ENCODE results near the gene RNF215.

Gene RNF215

GRCh38 chr22:30386960-30387827 is at the start of gene RNF215:
RNF215 (minus strand) TSS chr22:30387411; CDS start chr22:30387313, 98 bp downstream.
- DNase-seq (ENCODE audit: low spot score) = peak; percentile 81

DNA sequence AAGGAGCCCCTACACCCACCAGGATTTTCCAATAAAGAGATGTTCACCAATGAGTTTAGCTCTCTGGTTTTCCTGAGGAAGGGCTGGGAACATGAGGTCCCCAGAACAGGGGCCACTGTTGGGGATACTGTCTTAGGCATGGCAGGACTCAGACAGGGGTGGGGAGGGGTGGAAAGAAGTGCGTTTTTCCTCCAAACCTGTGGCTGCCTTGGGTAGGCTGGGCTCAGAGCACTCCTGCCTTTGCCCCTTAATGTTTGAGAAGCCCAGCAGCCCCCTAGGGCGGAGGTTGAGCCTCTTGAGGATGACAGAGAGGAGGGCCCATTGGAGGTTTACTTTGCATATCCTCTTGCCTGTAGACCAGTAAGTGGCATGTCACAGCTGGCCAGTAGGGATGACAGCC is 49.0 kb upstream of the RNF215 start:
- DNase-seq (ENCODE audit: low spot score) = no peak

DNA sequence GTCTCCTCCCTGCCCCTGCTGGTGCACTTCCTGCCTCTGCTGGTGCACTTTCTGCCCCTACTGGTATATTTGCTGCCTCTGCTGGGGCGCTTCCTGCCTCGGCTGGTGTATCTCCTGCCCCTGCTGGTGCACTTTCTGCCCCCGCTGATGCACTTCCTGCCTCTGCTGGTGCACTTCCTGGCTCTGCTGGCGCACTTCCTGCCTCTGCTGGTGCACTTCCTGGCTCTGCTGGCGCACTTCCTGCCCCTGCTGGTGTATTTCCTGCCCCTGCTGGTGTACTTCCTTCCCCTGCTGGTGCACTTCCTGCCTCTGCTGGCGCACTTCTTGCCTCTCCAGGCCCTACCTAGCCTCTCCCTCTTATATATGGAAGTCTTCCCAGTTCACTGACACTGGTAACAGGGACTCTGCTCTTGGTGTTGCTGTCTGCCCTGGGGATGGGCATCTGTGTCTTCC is 48.5 kb upstream of the RNF215 start:
- no peak for DNase-seq (ENCODE audit: low spot score)

GRCh38 chr22:30434843-30435242 is 47.6 kb upstream of the RNF215 start:
- DNase-seq (ENCODE audit: low spot score) = no peak

DNA sequence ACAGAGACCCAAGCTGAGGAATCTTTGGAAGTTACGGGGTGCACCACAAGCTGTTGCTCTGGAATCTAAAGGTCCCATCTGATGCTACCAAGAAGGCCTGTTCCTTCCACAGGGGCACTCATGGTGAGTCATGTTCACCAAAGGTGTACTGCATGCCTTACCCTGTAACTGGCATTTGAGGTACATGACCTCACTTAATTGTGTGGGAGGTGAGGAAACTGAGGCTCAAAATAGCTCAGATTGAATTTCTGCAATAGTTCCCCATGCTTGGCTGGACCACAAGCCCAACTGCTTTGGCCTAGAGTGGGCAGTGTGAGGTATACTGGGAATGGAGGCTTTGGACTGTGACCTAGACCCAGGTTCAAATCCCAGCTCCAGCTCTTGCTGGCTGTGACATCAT is 46.6 kb upstream of the RNF215 start:
- DNase-seq (ENCODE audit: low spot score) = no peak

DNA sequence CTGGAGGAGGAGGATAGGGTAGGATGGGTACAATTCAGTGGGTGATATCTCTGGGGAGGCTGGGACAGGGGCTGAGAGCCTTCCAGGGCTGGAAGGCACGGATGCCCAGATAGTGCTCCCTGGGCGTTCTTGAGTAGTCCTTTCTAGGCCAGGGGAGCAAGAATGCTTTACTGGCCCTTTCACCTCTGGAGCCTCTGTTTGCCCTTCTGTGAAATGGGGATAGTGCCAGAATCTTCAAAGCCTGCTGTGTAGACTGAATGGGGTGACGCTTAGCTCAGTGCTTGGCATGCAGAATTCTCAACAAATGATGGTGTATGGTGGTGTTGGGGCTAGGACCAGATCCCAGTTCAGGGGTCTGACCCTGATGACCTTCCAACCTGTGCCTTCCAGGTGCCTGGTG is 46.0 kb upstream of the RNF215 start:
- DNase-seq (ENCODE audit: low spot score) = no peak

- no peak for DNase-seq (ENCODE audit: low spot score)
Measured at GRCh38 chr22:30432520-30432919, 45.3 kb upstream of the RNF215 start.

GRCh38 chr22:30432096-30432495 is 44.9 kb upstream of the RNF215 start:
- no peak for DNase-seq (ENCODE audit: low spot score)

DNA sequence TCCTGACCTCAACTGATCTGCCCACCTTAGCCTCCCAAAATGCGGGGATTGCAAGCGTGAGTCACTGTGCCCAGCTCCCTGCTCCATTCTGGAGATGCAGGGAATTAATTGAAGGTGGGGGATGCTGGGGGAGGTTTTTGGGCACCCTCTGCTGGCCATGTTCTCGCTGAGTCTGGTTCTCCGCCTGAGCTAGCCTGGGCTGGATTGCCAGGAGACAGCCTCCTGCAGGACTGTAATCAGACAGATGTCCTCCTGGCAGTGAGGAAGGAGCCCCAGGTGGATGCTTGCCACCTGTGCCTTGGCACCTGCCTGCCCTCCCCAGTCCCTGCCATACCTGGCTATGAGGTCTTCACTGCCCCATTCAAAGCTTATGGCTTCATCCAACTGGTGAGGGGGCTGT is 43.7 kb upstream of the RNF215 start:
- no peak for DNase-seq (ENCODE audit: low spot score)

- no peak for DNase-seq (ENCODE audit: low spot score)
Measured at GRCh38 chr22:30429887-30430286, 42.7 kb upstream of the RNF215 start.

GRCh38 chr22:30427871-30428270 is 40.7 kb upstream of the RNF215 start:
- no peak for DNase-seq (ENCODE audit: low spot score)

GRCh38 chr22:30426388-30427353 is 39.5 kb upstream of the RNF215 start:
- no peak for DNase-seq (ENCODE audit: low spot score)

DNA sequence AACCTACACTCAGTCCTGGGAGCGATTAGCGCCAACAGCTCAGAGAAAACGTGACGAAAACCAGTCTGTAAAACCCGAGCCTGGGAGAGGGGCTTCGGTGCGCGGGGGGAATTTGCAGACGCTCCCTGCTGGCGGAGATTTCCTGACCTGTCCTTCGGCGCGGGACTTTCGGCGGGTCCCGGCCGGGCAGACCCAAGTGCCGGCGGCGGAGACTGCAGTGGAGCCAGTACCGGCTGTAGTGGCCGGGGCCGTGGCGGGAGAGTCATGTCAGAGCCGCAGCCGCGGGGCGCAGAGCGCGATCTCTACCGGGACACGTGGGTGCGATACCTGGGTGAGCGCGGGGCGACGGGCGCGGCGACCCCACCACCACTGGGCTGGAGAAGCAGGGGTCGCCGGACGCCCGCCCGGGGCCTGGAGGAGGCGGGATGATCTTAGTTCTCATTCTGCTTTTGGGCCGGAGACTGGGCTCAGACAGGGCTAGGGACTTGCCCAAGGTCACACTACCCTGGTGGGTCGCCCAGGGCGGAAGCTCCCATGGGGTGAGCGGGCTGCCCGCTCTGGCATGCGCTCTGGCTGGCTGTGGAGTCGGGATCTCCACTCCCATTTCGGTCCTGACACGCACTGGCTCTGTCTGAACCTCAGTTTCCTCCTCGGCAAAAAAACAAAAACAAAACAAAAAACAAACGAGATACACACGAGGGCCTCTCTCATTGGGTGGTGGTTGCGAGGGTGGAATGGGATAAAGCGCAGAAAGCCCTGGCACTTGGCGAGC is 38.6 kb upstream of the RNF215 start, which contains the start of gene MTFP1:
Gene MTFP1 (plus strand): TSS at position 153 of the 772 bp plus-strand sequence. CDS start 112 bp downstream, at position 265.
- no peak for DNase-seq (ENCODE audit: low spot score)

- DNase-seq (ENCODE audit: low spot score) = no peak
Measured at GRCh38 chr22:30425327-30425615, 38.1 kb upstream of the RNF215 start.

GRCh38 chr22:30424534-30425326 is 37.5 kb upstream of the RNF215 start:
- no peak for DNase-seq (ENCODE audit: low spot score)

DNA sequence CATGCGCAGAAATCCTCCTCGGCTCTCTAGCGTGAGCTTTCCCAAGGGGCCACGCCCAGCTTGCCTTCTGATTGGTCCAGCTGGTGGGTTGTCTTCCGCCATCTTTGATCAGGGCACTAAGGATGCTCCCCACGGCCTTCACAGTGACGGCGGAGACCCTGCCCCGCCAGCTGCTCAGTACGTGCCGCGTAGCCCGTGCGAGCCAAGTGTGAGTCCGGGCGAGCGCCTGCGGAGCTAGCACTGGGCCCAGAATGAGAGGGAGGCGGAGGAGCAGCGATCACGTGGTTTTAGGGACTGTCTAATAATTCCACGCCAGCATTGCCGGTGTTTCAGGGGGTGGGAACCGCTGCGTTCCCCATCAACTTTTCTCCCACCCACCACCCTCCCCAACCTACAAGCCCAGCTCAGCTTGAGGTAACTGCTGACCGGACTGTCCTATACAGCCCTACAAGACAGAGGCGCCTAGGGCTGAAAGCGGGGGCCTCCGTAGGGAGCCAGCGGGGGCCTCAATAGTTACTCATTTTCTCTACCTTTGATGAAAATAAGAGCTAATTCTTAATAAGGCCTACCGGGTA is 36.8 kb upstream of the RNF215 start:
- DNase-seq (ENCODE audit: low spot score) = peak; percentile 100

DNA sequence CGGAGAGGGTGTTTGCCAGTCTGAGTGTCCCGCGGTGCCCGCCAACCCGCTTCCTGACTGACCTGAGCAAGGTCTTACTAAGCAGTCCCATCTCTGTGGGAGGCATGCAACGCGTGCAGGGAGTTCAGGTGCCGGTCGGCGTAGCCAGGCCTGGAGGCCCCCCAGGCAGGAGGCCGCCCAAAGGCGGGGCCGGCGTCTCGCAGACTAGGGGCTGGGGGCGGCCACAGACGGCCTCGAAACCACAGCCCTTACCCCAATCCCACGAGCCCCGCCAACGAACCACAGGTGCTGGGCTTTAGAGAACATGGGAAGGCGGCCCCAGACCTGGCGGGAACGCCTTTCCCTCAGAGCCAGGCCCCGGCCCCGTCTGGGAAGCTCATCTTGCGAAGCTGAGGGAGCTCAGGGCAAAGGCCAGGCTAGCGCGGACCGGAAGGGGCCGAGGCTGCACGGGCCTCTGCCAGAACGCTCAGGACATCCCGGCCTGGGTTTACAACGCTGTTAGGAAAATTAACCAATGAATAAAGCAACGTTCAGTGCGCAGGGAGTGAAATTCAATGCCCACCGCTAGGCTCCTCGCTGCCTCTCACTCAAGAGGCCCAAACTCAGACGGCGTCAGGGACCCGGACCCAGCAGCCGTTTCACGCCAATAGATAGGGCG is 36.2 kb upstream of the RNF215 start:
- peak; percentile 59 for DNase-seq (ENCODE audit: low spot score)

DNA sequence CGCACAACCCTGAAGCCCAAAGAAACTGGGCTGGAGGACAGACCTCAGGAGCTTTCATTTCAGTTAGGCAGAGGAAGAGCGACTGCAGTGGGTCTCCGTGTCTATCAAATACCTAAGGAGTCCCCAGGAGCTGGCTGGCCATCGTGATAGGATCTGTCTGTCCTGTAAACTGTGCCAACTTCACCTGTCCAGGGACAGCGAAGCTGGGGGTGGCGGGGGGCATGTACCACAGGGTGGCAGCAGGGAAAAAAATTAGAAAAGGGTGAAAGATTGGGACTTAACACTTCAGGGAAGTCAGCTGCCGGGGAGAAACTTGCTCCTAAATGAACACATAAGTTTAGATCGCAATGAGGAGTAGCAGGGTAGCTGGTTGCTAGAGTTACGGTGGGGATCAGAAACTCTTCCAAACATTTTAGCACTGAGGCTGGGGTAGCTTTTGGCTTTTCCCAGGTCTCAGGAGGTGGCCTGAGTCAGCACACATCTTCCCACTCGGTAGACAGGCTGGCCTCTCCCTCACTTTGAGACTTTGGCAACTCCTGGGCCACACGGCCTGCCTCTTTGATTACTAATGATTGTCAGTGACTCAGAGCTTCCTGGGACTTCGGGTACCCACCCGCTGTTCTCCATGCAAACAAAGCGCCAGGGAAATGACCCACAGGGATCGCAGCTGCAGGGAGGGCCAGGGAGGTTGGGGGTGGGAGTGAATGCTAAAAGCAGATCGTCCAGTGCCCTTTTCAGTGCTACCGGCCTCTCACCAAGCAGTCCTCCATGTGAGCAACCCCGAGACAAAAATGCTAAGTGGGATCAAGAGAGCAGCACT is 35.5 kb upstream of the RNF215 start:
- peak; percentile 61 for DNase-seq (ENCODE audit: low spot score)

Data from globus pallidus (tissue), 1 donor.